Activated naive CD4-positive, alpha-beta T cell treated with anti-CD3 and anti-CD28 coated beads for 36 hours (primary cell): Measurements from ENCODE around the gene ADPRM. TPM values are rescaled to one million over a fixed set of nuclear protein-coding genes. Genes with fewer than 3 reads are reported as not detected.
"Not testable (repeated sequence)": the region's sequence is repeated elsewhere in the genome, so short reads cannot be mapped to it uniquely, and the experiment has no call there.

ENCODE experiments used
- CTCF ChIA-PET: fragments of 350-600 bp; sonication (Branson Sonifier 250); formaldehyde crosslinking; loops from one replicate; lab custom pipeline; 2021; ENCODE audit warnings: antibody characterized with exemption; lab: Charles Lee
- DNase-seq: peaks from one replicate; pipeline ENCODE4 v3.0.0-alpha.2; 2020
- H3K27ac Mint-ChIP-seq: one replicate; pipeline ENCODE4 v1.8.0; 2021; ENCODE audit warnings: mild to moderate bottlenecking, mixed read lengths
- H3K27me3 Mint-ChIP-seq: one replicate; pipeline ENCODE4 v1.8.0; 2021; ENCODE audit warnings: low read depth, mixed read lengths
- H3K36me3 Mint-ChIP-seq: one replicate; pipeline ENCODE4 v1.8.0; 2021; ENCODE audit warnings: low read depth, mixed read lengths
- H3K4me1 Mint-ChIP-seq: one replicate; pipeline ENCODE4 v1.8.0; 2021; ENCODE audit warnings: low read depth, mixed read lengths
- H3K4me3 Mint-ChIP-seq: one replicate; pipeline ENCODE4 v1.8.0; 2021; ENCODE audit warnings: mild to moderate bottlenecking, moderate library complexity, mixed read lengths
- H3K9me3 Mint-ChIP-seq: one replicate; pipeline ENCODE4 v1.8.0; 2021; ENCODE audit warnings: mixed read lengths
- intact Hi-C: fragments of 100-400 bp; cut with micrococcal nuclease; formaldehyde crosslinking; loops from one replicate; pipeline ENCODE4 v1.15.1; 2023
- total RNA-seq, 2 experiments: library from RNA; stranded (reverse); gene quantifications; one replicate each; pipeline ENCODE4 v1.2.3, GENCODE V29; 2021

Gene ADPRM
- total RNA-seq, 2 experiments from 2014 or later: 11.1 to 12.6 TPM

DNA sequence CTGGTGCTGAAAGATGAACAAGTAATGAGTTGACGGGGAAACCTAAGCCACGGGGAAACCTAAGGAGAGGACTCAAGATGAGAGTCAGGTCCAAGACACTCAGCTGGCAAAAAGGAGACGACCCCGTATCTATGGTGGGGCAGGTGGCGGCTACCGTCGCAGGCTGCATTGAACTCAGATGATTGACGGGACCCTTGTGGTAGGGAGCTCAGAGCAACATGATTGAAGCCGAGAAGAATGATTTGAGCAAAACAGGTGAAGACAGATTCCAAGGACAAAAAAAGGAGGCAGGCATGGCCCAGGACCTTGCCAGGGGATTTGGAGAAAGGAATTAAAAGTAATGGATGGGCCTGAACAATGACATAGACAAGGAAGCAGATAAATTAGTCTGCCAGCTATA is 32.8 kb upstream of the ADPRM start:
- Mint-ChIP-seq H3K27ac (no peak overlapping the region), H3K4me3 (no peak overlapping the region), H3K9me3 (no peaks in the 10 kb centered on the region), H3K36me3 (peaks cover 16% of the 10 kb centered on the region), H3K27me3 (no peaks in the 10 kb centered on the region), H3K4me1 (no peaks in the 10 kb centered on the region)
- no peak for DNase-seq
- intact Hi-C loops: no loop called here
- CTCF ChIA-PET: interaction anchor here (0.6 to 1.3 kb wide), 5 partner anchors 18 to 184 kb away, joined by 3 to 6 read pairs (median 4); no protein-coding TSS in a partner anchor

DNA sequence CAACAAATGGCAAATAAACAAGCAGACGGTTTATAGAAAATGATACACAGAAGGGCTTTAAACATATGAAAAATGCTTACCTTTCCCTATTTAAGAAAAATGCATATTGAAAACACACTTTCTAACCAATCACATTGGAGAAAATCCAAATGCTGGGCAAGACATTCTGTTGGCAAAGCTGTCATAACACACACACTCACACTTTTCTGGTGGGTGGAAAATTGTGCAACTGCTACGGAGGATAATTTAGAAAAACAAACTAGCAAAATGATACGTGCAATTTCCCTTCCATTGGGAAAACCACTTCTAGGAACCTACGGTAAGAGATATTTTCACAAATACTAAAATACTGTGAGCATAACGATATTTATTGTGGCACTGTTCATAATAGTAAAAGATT is 30.5 kb upstream of the ADPRM start:
- Mint-ChIP-seq H3K4me1 (no peaks in the 10 kb centered on the region), H3K27me3 (no peaks in the 10 kb centered on the region), H3K4me3 (no peak overlapping the region), H3K9me3 (no peaks in the 10 kb centered on the region), H3K27ac (no peak overlapping the region), H3K36me3 (peaks cover 11% of the 10 kb centered on the region)
- intact Hi-C loops: no loop called here
- CTCF ChIA-PET: no interaction called here
- DNase-seq: no peak

DNA sequence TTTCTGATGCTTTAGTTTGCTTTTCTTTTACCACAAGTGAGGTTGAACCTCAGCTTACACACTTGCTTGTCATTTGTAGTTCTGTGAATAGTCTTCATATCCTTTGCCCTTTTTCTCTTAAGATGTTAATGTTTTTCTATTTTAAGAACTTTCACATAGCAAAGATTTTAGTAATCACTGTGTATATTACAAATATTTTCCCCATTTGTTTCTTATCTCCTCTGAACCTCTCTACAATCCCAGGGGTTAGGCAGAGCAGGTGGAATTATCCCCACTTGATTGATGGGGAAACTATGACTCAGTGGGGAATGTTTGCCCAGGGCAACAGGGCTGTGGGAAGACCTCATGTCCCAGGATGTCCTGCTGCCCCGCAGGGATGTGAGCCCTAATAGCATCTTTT is 28.6 kb upstream of the ADPRM start:
- CTCF ChIA-PET: no interaction called here
- peaks cover 11% of the 10 kb centered on the region for H3K36me3 Mint-ChIP-seq
- no peak overlapping the region for H3K4me3 Mint-ChIP-seq
- no peaks in the 10 kb centered on the region for H3K27me3 Mint-ChIP-seq
- no peaks in the 10 kb centered on the region for H3K4me1 Mint-ChIP-seq
- no peak for DNase-seq
- intact Hi-C loops: no loop called here
- H3K27ac Mint-ChIP-seq: no peak overlapping the region
- H3K9me3 Mint-ChIP-seq: no peaks in the 10 kb centered on the region

DNA sequence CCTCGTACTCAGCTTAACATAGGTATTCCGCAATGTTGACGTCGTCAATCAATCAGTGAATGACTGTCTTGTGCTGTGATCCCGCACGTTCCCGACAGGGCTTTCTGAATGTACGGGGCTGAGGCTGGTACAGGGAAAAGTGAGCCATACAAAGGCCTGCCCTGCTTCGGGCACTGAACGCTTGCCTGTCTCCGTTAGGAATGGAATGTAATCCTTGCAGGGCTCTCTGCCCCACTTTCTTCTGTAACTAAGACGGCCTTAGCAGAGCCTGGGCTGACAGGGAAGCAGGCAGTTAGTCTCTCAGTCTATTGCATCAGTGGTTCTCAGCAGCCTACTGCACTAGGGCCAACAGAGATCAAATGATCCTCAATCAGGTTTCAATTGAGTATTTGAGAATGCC is 24.1 kb upstream of the ADPRM start:
- H3K4me1 Mint-ChIP-seq: no peaks in the 10 kb centered on the region
- intact Hi-C loops: no loop called here
- no peak overlapping the region for H3K4me3 Mint-ChIP-seq
- no peak for DNase-seq
- no peak overlapping the region for H3K27ac Mint-ChIP-seq
- peaks cover 17% of the 10 kb centered on the region for H3K36me3 Mint-ChIP-seq
- CTCF ChIA-PET: no interaction called here
- H3K27me3 Mint-ChIP-seq: no peaks in the 10 kb centered on the region
- H3K9me3 Mint-ChIP-seq: no peaks in the 10 kb centered on the region

DNA sequence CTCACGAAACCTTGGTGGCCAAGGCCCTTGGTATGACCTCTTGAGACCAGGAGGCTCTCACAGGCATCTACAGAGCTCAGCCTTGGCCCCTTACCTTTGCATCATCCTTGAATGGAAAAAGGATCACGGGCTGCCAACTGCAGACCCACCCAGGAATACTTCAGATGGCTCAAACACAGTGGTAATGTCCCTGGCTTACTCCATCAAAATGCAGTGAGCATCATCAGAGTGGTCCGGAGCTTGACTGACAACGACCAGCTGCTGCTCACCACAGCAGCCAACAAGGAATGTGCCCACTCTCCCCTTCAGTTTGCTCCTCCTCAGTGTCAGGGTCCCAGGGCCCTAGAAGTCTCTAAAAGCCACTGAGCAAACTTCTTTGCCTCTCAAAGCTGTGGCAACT is 22.7 kb upstream of the ADPRM start:
- H3K36me3 Mint-ChIP-seq: peaks cover 21% of the 10 kb centered on the region
- H3K27ac Mint-ChIP-seq: no peak overlapping the region
- no peak overlapping the region for H3K4me3 Mint-ChIP-seq
- H3K4me1 Mint-ChIP-seq: no peaks in the 10 kb centered on the region
- intact Hi-C loops: no loop called here
- no peaks in the 10 kb centered on the region for H3K27me3 Mint-ChIP-seq
- CTCF ChIA-PET: interaction anchor here (0.8 to 1.1 kb wide), 2 partner anchors 9 to 40 kb away, joined by 3 to 4 read pairs; no protein-coding TSS in a partner anchor
- no peaks in the 10 kb centered on the region for H3K9me3 Mint-ChIP-seq
- DNase-seq: no peak

DNA sequence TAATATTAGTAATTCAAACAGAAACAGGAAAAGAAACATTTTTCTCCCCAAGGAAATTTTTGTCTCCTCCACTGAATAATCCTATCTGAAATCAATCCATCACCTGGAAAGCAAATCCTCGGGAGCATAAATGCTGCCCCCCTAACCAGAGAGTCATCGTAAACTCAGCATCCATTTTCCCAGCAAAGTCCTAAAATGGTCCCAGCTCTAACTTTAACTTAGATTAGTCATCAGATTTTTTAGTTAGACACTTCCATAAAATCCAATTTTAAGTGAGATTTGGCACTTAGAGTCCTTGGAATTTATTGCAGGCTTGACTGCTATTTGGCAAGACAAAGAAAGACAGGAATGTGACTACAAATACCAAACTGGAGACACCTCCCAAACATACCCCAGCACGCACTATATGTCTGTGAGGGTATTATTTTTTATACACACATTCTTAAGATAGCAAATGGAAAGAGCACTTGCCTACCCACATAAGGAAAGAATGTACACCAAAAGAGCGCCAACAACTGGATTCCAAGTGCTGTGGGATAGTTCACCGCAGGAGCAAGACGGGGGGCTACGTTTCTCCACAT is 15.4 kb upstream of the ADPRM start:
- Mint-ChIP-seq H3K9me3 (no peaks in the 10 kb centered on the region), H3K4me3 (no peak overlapping the region), H3K27me3 (no peaks in the 10 kb centered on the region), H3K36me3 (peaks cover 43% of the 10 kb centered on the region), H3K4me1 (no peaks in the 10 kb centered on the region), H3K27ac (no peak overlapping the region)
- intact Hi-C loops: no loop called here
- CTCF ChIA-PET: interaction anchor here (1.2 to 2.7 kb wide), 2 partner anchors 35 to 55 kb away, joined by 3 to 14 read pairs; no protein-coding TSS in a partner anchor
- DNase-seq: no peak

DNA sequence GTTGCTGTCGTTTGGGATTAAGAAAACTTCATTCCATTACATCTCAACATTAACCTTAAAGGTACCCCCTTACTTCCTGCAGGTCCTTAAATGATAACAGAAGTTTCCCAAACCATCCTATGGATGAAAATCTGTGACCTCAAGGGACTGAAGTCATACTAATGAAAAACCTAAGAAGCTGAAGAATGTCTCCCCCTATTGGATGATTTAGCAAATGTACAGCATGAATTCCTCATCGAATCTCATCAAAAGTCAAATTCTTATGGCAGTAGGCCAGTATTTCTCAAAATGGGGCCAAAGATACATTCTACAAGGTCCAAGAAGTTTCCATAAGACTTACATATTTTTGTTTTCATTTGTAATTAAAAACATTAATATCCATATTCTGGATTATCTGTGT is 13.5 kb upstream of the ADPRM start:
- Mint-ChIP-seq H3K27me3 (no peaks in the 10 kb centered on the region), H3K4me3 (no peak overlapping the region), H3K36me3 (peaks cover 39% of the 10 kb centered on the region), H3K4me1 (peaks cover 5% of the 10 kb centered on the region), H3K9me3 (no peaks in the 10 kb centered on the region), H3K27ac (no peak overlapping the region)
- CTCF ChIA-PET: interaction anchor here (0.7 to 3.5 kb wide), 9 partner anchors 9 to 70 kb away, joined by 3 to 17 read pairs (median 4); no protein-coding TSS in a partner anchor
- DNase-seq: no peak
- intact Hi-C loops: loop anchor here (2.0 kb wide), 1 partner anchor 37 kb away; no protein-coding TSS in a partner anchor

DNA sequence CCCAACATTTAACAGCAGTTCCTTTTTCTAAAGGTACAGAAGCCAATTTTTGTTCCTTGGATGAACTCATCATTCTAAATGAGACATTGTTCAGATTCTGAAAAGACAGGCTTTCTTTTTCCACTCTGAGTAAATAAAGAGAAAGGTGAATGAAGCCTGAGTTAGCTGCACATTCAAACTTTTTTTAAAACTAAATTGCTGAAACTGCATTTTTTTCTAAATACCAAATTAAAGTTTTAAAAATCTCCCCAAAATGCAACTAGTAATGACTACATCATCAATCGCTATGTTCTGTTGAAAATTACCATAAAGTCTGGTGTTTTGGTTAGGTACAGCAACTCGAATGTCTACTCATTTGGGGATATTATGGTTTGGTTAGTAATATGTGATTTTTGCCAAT is 9.9 kb upstream of the ADPRM start:
- no peaks in the 10 kb centered on the region for H3K27me3 Mint-ChIP-seq
- H3K4me3 Mint-ChIP-seq: no peak overlapping the region
- no peak for DNase-seq
- no peak overlapping the region for H3K27ac Mint-ChIP-seq
- intact Hi-C loops: no loop called here
- no peaks in the 10 kb centered on the region for H3K9me3 Mint-ChIP-seq
- CTCF ChIA-PET: no interaction called here
- peaks cover 49% of the 10 kb centered on the region for H3K36me3 Mint-ChIP-seq
- peaks cover 32% of the 10 kb centered on the region for H3K4me1 Mint-ChIP-seq

DNA sequence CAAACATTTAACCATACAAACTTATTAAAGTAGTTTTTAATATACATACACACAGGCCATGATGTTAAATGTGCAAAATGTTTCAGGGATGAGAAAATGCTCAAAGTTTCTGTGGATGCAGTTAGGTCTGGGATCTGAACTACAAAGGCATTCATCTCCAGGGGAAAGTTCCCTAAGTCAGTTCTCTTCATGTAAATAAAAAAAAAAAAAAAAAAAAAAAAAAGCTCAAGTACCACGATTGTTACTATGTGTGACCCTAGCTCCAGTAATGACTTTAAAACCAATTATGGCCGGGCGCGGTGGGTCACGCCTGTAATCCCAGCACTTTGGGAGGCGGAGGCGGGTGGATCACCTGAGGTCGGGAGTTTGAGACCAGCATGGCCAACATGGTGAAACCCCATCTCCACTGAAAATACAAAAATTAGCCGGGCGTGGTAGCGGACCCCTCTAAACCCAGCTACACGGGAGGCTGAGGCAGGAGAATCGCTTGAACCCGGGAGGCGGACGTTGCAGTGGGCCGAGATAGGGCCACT is 1.5 kb upstream of the ADPRM start:
- intact Hi-C loops: loop anchor here (2.0 kb wide), 1 partner anchor 43 kb away; no protein-coding TSS in a partner anchor
- not testable (repeated sequence) for DNase-seq, H3K27ac Mint-ChIP-seq, H3K27me3 Mint-ChIP-seq, H3K9me3 Mint-ChIP-seq
- H3K36me3 Mint-ChIP-seq: peaks cover 38% of the 10 kb centered on the region
- H3K4me3 Mint-ChIP-seq: peak overlapping the region; percentile 93
- CTCF ChIA-PET: interaction anchor here (0.5 to 2.8 kb wide), 2 partner anchors 12 to 813 kb away, joined by 5 to 13 read pairs; no protein-coding TSS in a partner anchor
- peaks cover 55% of the 10 kb centered on the region for H3K4me1 Mint-ChIP-seq

DNA sequence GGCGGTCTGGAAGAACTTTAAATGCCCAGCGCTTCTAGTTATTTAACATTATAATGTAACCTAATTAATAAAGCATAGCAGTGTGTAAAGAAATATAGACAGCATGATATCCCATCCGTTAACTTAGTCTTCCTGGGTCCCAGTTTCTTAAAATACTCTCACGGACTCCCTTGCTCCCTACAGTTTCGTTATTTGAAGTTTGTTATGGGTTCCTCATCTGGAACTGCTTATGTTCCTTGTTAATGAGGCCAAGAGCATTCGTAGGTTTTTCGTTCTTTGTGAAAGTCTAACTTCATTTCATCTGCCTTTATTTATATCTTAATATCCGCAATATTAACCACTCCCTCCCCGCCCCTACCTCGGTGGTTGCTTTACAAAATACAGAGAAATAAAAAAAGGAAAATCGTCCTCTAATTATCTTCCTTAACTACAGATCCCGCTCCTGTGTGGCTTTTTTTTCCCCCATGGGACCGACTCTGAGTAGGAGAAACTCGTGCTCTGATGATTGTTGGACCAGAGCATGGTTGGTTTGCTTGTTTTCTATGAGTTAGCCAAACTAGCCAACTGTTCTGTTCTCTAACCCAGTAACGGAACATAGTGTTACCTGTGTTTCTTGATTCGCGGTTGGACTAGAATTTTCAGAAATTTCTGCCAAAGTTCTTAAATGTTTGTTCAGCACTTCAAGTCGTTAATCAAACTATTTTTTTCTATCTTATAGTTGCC is 863 bp downstream of the ADPRM start:
- CTCF ChIA-PET: interaction anchor here (2.0 to 2.5 kb wide), 2 partner anchors 39 to 52 kb away, joined by 9 read pairs; no protein-coding TSS in a partner anchor
- H3K27ac Mint-ChIP-seq: peak overlapping the region; percentile 97
- DNase-seq: peak; percentile 11
- no peaks in the 10 kb centered on the region for H3K9me3 Mint-ChIP-seq
- peaks cover 58% of the 10 kb centered on the region for H3K4me1 Mint-ChIP-seq
- H3K36me3 Mint-ChIP-seq: peaks cover 21% of the 10 kb centered on the region
- peak overlapping the region; percentile 93 for H3K4me3 Mint-ChIP-seq
- intact Hi-C loops: no loop called here
- no peaks in the 10 kb centered on the region for H3K27me3 Mint-ChIP-seq

DNA sequence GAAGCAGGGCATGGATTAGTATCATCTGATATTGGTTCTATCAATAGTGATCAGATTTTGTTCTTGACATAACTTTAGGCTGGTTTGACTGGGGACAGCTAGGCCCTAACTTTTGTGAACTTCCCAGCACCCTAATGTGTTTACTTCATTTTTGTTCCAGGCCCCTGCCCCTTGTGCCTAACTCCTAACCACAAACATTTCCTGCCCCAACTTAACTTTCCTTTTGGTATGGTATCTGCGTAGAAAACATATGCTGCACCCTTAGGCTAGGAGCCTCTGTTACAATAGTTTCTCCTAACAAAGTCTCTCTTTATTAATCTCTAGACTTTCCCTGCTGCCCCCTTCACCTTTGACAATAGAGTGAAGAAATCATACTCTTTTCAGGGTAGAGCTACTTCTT is 2.5 kb downstream of the ADPRM start:
- intact Hi-C loops: no loop called here

DNA sequence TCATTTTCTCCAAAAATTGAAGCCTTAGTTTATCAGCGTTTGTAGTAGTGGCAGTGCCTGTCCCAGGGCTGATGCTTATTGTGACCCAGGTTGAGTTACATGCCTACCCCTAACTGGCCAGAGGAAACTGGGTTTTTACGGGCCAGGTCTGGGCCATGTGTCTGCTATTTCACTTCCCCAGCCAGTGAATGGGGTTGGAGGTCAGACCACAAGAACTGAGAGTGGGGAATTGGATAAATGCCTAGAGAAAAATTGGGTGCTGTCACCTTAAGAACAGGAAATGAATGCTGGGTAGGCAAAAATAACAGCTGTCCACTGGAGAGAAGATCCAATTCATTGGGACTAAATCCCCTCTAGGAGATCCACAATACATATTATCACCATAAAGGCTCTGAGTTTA is 5.2 kb downstream of the ADPRM start:
- H3K4me1 Mint-ChIP-seq: peaks cover 63% of the 10 kb centered on the region
- no peaks in the 10 kb centered on the region for H3K27me3 Mint-ChIP-seq
- no peaks in the 10 kb centered on the region for H3K9me3 Mint-ChIP-seq
- peaks cover 21% of the 10 kb centered on the region for H3K36me3 Mint-ChIP-seq
- DNase-seq: no peak
- CTCF ChIA-PET: interaction anchor here (1.1 kb wide), 1 partner anchor 56 kb away, joined by 3 read pairs; no protein-coding TSS in a partner anchor
- no peak overlapping the region for H3K4me3 Mint-ChIP-seq
- intact Hi-C loops: no loop called here
- H3K27ac Mint-ChIP-seq: peak overlapping the region; percentile 62

More for the DNA sequence above, 2.5 kb downstream of the ADPRM start:
- H3K27ac Mint-ChIP-seq: peak overlapping the region; percentile 93
- H3K27me3 Mint-ChIP-seq: no peaks in the 10 kb centered on the region
- H3K4me1 Mint-ChIP-seq: peaks cover 62% of the 10 kb centered on the region
- DNase-seq: peak; percentile 30
- CTCF ChIA-PET: interaction anchor here (0.6 to 2.5 kb wide), 6 partner anchors 12 to 74 kb away, joined by 3 to 9 read pairs (median 7); no protein-coding TSS in a partner anchor
- H3K36me3 Mint-ChIP-seq: peaks cover 13% of the 10 kb centered on the region
- no peaks in the 10 kb centered on the region for H3K9me3 Mint-ChIP-seq
- H3K4me3 Mint-ChIP-seq: peak overlapping the region; percentile 66
